OCI-LY1 (cell line): ENCODE results near the gene UNC13D.

Source experiments
- H2AFZ ChIP-seq: fragments of 200-600 bp; sonication (generic), shearing (Covaris generic); 2 replicates; pipeline ENCODE4 v1.6.0; 2014; ENCODE audit warnings: antibody characterized with exemption, mild to moderate bottlenecking, low read length
- H3F3A ChIP-seq: fragments of 200-600 bp; sonication (generic), shearing (Covaris generic); 2 replicates; pipeline ENCODE4 v1.6.0; 2014; ENCODE audit warnings: mild to moderate bottlenecking, antibody characterized with exemption, low read length, moderate library complexity; ENCODE audit not compliant: insufficient read depth
- H3K27ac ChIP-seq: fragments of 200-600 bp; sonication (generic); 2 replicates; pipeline ENCODE4 v1.5.1; 2014; ENCODE audit warnings: low read length, mixed run types, mild to moderate bottlenecking, low read depth; ENCODE audit not compliant: poor library complexity, severe bottlenecking
- H3K27me3 ChIP-seq: fragments of 200-600 bp; sonication (generic); 2 replicates; pipeline ENCODE4 v1.6.0; 2014; ENCODE audit warnings: antibody characterized with exemption, mild to moderate bottlenecking, low read length, moderate library complexity; ENCODE audit not compliant: insufficient read depth
- H3K36me3 ChIP-seq: fragments of 200-600 bp; sonication (generic); 2 replicates; pipeline ENCODE4 v1.6.1; 2014; ENCODE audit warnings: mild to moderate bottlenecking, antibody characterized with exemption, low read length, moderate library complexity, mixed read lengths; ENCODE audit not compliant: insufficient read depth
- H3K4me1 ChIP-seq: fragments of 200-600 bp; sonication (generic); 2 replicates; pipeline ENCODE4 v1.5.1; 2014; ENCODE audit warnings: mild to moderate bottlenecking, low read length, moderate library complexity; ENCODE audit not compliant: insufficient read depth, severe bottlenecking
- H3K4me2 ChIP-seq: fragments of 200-600 bp; sonication (generic), shearing (Covaris generic); 2 replicates; pipeline ENCODE4 v1.6.1; 2014; ENCODE audit warnings: low read length
- H3K4me3 ChIP-seq: fragments of 200-600 bp; sonication (generic); 2 replicates; pipeline ENCODE4 v1.5.1; 2014; ENCODE audit warnings: low read length, low read depth, mild to moderate bottlenecking, mixed read lengths; ENCODE audit not compliant: poor library complexity, severe bottlenecking
- H3K79me2 ChIP-seq: fragments of 200-600 bp; shearing (Covaris generic); 2 replicates; pipeline ENCODE4 v1.6.1; 2016; ENCODE audit warnings: mixed run types, low read length, mixed read lengths; ENCODE audit not compliant: insufficient read depth
- H3K9ac ChIP-seq: fragments of 200-600 bp; sonication (generic), shearing (Covaris generic); 2 replicates; pipeline ENCODE4 v1.6.1; 2014; ENCODE audit warnings: mild to moderate bottlenecking, low read length, mixed read lengths
- H3K9me2 ChIP-seq: fragments of 200-600 bp; sonication (generic), shearing (Covaris generic); 2 replicates; pipeline ENCODE4 v1.6.1; 2014; ENCODE audit warnings: low read depth, mild to moderate bottlenecking, low read length, mixed read lengths
- H3K9me3 ChIP-seq: fragments of 200-600 bp; shearing (Covaris generic); 2 replicates; pipeline ENCODE4 v1.6.1; 2014; ENCODE audit warnings: low read length, mixed read lengths
- H4K20me1 ChIP-seq: fragments of 200-600 bp; sonication (generic), shearing (Covaris generic); 2 replicates; pipeline ENCODE4 v1.6.0; 2016; ENCODE audit warnings: mild to moderate bottlenecking, low read length; ENCODE audit not compliant: insufficient read depth
- CTCF ChIP-seq: fragments of 200-600 bp; sonication (generic), shearing (Covaris generic); IDR thresholded peaks from 2 replicates; pipeline ENCODE4 v1.5.1; 2017; ENCODE audit warnings: mild to moderate bottlenecking, antibody characterized with exemption, low read length, moderate library complexity, mixed read lengths
- EZH2 ChIP-seq: fragments of 200-600 bp; sonication (generic), shearing (Covaris generic); IDR thresholded peaks from 2 replicates; pipeline ENCODE4 v1.8.0; 2017; ENCODE audit warnings: borderline replicate concordance, mixed run types, mild to moderate bottlenecking, antibody characterized with exemption, low read length, moderate library complexity, mixed read lengths

The UNC13D gene

DNA sequence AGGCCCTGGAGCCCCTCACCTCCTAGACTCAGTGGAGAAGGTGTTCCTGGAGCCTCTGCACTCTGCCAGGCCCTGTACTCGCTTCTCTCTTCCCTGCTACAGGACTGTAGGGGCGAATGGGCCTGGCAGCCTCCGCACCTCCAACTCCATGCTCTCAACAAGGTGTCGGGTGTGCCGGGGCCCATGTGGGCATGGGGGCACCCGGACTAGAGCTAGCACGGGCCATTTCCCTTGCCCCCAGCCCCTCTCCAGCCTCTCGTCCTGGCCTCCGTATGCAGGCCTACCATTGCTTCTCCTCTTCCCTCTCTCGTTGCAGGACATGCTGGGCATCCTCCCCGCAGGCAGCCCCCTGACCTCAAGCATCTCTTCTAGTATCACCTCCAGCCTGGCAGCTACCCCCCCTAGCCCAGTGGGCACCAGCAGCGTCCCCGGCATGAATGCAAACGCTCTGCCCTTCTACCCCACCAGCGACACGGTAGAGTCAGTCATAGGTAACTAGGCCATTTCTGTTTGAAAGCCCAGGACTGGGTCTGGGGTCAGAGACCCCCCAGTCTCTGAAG, 25.8 kb downstream of the UNC13D start:
- Histone ChIP-seq H3K9me3 (no peaks in the 10 kb centered on the region), H3K27me3 (no peaks in the 10 kb centered on the region), H3K36me3 (peaks cover 93% of the 10 kb centered on the region), H3K4me2 (no peak overlapping the region), H2AFZ (no peak overlapping the region), H3K27ac (no peak overlapping the region), H3K4me1 (peaks cover 12% of the 10 kb centered on the region), H4K20me1 (no peaks in the 10 kb centered on the region), H3K9ac (no peak overlapping the region), H3K79me2 (no peaks in the 10 kb centered on the region), H3K4me3 (no peak overlapping the region), H3F3A (no peaks in the 10 kb centered on the region), H3K9me2 (no peaks in the 10 kb centered on the region)
- no peak for TF ChIP-seq CTCF
- no peak for TF ChIP-seq EZH2

- Histone ChIP-seq H3K79me2 (no peaks in the 10 kb centered on the region), H3F3A (no peaks in the 10 kb centered on the region), H3K9me2 (no peaks in the 10 kb centered on the region), H3K36me3 (peaks cover 93% of the 10 kb centered on the region), H3K9ac (no peak overlapping the region), H3K9me3 (no peaks in the 10 kb centered on the region), H2AFZ (no peak overlapping the region), H3K27me3 (no peaks in the 10 kb centered on the region), H3K4me3 (no peak overlapping the region), H4K20me1 (no peaks in the 10 kb centered on the region), H3K4me1 (peaks cover 12% of the 10 kb centered on the region), H3K27ac (no peak overlapping the region), H3K4me2 (no peak overlapping the region)
- TF ChIP-seq CTCF: no peak
- no peak for TF ChIP-seq EZH2
These were observed 26.6 kb downstream of the UNC13D start for GRCh38 chr17:75817571-75817970.

DNA sequence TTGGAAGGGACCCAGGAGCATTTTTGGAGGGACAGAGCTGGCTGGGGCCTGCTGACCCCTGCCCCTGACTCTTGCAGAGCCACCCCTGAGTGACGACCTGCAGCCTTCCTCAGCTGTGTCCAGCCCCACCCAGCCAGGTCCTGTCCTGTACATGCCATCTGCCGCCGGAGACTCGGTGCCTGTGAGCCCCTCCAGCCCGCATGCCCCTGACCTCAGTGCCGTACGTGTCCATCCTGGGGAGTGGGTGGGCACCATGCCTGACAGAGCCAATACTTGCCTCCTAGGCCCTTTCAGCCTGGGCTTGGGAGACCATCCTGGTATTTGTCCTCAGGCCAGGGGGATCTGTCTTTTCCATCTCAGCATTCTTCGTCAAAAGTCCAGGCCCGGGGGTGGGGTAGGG, 27.5 kb downstream of the UNC13D start:
- Histone ChIP-seq H3K4me2 (no peak overlapping the region), H3K79me2 (no peaks in the 10 kb centered on the region), H3K9ac (no peak overlapping the region), H3K27me3 (no peaks in the 10 kb centered on the region), H3K4me3 (no peak overlapping the region), H3K36me3 (peaks cover 93% of the 10 kb centered on the region), H3K9me2 (no peaks in the 10 kb centered on the region), H3K9me3 (no peaks in the 10 kb centered on the region), H3K4me1 (peaks cover 4% of the 10 kb centered on the region), H2AFZ (no peak overlapping the region), H4K20me1 (no peaks in the 10 kb centered on the region), H3K27ac (no peak overlapping the region), H3F3A (no peaks in the 10 kb centered on the region)
- TF ChIP-seq EZH2 (no peak), CTCF (no peak)
